GM18502 (cell line): ENCODE data around the gene RANBP17.

ENCODE experiments used
- ATAC-seq: cut with Tn5 transposase; IDR thresholded peaks from one replicate; pipeline ENCODE4 v1.9.1; 2021; ENCODE audit warnings: mild to moderate bottlenecking; ENCODE audit not compliant: unreplicated experiment, poor library complexity

The RANBP17 gene

DNA sequence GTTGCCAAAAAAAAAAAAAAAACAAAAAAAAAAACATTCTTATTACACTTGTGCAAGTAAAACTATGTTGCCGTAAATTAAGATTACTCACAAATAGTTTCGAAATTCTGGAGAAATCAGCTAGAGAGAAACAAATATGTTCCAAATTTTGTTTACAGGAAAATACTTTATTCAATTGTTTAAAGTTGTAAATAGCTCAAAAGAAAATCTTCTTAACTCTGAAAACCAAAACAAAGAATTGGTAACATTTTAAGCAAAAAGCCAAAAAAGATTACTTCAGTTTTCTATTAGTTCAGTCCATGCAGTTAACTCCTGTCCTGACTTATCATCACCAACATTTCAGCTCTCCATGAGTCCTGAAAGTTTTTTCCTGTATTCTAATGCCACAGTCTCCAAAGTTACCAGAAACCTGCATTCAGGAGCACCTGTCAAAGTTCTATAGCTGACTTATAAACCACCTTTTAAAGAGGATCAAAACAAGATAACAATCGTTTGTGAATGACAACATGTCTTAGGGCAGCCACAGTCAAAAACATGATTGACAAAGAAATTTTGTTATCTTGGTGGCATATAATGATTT, 194.1 kb downstream of the RANBP17 start:
- ATAC-seq, result no peak

DNA sequence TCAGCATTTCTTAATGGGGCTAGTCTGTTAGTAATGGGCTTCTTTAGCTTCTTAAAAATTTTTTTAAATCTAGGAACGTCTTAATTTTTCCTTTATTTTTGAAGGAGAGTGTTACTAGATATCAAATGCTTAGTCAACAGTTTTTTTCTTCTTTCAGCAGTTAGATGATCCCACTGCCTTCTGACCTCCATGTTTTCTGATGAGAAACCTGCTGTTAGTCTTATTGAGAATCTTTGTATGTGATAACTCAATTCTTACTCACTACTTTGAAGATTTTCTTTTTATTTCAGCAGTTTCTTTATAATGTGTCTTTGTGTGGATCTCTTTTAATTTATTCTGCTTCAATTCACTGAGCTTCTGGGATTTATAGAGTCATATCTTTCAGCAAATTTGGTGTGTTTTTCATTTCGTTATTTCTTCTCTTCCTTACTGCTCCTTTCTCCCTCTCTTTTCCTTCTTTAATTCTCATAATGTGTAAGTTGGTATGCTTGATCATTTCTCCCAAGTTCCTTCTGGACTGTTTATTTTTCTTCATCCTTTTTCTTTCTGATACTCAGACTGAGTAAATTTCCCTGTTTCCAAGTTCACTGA, 205.8 kb downstream of the RANBP17 start:
- no peak for ATAC-seq

DNA sequence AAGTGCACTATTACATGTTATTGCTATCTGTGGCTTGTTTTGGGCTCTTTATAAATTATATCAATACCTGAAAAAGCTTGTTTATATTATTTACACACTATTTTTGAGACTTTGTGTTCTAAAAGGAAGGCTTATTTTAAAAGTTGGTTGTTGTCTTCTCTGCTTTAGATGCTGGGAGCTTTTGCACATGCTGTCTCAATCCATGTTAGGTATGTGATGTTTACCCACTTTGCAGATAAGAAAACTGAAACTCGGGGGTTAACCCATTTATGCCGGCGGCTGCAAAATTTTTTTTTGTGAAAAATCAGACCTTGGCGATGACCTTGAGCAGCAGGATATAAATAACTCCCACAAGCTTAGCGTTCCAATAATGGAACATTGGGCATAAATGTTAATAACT, 212.9 kb downstream of the RANBP17 start:
- no peak for ATAC-seq

DNA sequence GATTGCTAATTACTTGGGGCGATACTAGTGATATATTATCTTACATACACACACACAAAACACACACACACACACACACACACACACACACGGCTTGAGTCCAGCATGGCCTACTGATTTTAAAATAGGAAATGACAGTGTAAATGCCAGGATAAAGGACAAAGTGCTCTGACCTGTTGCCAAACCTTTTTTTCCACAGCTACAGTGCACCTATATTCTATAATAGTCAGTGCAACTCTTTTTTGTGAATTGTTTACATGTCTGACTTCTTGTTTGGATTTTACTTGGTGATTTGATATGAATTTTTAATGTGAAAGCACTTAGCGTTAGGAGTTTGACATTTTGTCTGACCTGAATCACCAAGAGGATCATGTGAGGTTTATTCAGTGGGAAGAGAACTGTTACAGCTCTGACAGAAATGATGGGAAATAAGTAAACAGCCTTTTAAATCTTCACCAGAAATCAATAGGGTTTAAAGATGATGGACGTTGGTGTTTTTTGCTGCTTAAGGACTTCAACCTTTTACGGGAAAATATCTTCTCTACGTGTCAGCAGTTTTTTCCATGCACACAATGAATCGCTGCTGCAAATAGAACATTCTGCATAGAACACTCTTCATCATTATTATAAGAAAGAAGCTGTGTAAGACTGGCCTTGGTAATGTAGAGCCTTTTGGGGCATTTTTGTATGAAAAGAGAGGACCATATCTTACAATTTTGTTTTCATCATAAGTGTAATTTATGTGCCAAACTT, 218.5 kb downstream of the RANBP17 start:
- ATAC-seq, result no peak

DNA sequence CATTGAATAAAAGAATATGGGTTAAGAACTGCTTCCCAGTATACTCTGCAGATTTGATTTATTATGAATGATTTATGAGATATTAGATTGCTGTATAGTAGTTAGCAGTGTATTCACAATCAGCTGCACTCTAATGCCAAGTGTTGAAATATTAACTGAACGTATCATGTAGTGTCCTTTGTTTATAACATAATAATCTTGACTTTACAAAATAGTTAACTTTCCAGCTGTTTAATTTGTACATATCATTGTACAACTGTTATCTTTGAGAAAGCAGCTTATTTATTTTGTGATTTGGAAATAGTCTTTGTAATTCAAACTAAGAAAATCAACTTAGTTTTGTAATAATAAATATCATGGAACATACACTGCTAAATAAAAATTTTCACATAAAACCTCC, 219.5 kb downstream of the RANBP17 start:
- ATAC-seq, result no peak

DNA sequence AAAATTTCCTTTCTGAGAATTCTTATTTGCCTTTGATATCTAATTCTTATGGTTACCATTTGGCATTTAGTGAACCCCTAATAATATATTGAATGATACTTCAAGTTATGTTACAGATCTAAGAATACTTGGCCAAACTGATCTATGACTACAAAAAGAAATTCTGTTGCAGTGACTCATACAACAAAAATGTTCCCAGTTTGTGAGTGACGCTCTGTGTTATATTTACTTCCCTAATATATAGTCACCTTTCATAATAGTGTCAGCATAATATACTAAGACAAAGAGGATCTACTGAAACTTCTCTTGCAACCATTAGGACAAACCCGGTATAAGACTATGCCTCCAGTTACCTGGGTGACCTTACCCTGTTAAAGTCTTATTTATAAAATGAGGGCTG, 230.4 kb downstream of the RANBP17 start:
- ATAC-seq, result no peak

DNA sequence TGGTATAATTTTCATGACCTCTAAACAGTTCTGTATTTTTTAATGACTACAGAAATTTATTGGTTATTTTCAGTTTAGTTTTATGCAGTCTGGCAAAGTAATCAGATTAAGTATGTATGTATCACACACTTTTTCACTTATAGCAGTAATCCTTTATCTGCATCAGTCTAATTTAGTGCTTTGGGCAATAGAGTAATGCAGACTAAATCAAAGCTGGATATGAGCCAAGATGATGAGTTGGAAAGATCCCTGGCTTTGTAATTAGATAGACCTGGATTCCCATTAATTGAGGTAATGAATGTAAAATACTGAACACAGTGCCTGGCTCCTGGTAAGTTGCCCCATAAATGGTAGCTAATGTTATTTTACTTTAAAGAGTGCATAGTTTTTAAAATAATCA, 231.8 kb downstream of the RANBP17 start:
- no peak for ATAC-seq

DNA sequence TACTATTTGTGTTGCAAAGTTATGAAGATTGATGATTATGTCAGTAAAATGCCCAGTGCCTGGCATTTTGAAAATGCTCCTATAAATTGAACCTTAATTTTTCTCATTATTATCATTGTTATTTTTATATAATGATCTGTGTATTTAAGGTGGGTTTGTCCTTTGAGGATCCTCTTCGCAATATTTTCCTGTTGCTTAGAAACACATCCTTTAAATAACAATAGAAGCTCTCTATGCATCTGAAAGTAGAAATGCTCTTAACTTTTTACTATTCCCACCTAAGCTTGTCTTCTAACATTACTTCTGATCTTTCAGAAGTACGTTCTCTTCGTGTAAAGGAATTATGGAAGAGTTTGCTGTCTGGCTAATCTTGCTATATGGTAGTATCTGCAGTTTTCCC, 232.5 kb downstream of the RANBP17 start:
- no peak for ATAC-seq

DNA sequence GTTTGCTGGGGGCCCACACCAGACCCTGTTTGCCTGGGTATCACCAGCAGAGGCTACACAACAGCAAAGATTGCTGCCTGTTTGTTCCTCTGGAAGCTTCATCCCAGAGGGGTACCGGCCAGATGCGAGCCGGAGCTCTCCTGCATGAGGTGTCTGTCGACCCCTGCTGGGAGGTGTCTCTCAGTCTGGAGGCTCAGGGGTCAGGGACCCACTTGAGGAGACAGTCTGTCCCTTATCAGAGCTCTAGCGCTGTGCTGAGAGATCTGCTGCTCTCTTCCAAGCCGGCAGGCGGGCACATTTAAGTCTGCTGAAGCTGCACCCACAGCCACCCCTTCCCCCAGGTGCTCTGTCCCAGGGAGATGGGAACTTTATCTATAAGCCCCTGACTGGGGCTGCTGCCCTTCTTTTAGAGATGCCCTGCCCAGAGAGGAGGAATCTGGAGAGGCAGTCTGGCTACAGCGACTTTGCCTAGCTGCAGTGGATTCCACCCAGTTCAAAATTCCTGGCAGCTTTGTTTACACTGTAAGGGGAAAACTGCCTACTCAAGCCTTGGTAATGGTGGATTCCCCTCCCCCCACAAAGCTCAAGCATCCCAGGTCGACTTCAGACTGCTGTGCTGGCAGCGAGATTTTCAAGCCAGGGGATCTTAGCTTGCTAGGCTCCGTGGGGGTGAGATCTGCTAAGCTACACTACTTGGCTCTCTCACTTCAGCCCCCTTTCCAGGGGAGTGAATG, 241.2 kb downstream of the RANBP17 start:
- no peak for ATAC-seq

DNA sequence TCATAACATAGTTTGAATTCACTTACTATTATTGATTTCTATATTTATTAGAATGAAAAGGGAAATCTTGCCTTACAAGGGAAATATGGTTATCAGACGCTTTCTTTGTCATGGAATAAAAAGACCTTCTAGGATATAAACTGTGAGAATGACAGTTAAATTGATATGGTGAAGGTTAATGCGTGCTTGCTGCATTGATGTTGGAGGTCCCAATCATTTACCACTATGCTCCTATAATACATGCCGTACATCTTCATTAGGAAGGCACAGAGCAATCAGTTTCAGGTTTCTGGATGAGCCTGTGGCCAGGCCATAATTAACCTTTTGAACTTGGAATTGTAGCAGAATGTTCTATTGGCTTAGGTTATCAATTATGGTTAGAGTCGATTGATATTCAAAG, 245.9 kb downstream of the RANBP17 start:
- no peak for ATAC-seq

DNA sequence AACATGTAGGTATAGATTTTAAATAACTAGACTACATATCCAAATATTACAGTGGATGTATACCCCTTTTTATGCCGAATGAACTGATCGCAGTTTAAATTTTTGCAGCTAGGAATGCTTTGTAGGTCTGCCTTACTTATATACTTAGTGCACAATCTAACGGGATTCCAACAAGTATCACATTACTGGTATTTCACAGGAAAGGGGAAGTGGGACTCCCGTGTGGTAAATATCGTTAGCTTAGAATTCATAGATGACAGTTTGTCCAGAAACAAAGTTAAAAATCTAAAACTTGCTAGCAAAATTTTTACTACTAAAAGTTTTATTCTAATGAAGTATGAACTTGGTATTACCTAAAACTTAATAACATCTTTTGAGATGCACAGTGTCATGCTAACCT, 253.7 kb downstream of the RANBP17 start:
- ATAC-seq, result no peak

DNA sequence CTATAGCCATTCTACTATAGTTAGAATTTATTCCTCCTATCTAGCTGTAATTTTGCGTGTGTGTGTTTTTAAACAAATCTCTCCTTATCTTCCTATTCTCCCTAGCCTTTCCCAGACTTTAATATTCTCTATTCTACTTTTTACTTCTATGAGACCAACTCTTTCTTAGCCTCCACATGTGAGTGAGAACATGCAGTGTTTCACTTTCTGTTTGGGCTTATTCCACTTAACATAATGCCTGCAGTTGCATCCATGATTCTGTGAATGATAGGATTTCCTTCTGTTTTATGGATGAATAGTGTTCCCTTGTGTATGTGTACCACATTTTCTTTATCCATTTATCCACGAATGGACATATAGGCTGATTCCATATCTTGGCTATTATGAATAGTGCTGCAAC, 254.9 kb downstream of the RANBP17 start:
- ATAC-seq, result no peak

DNA sequence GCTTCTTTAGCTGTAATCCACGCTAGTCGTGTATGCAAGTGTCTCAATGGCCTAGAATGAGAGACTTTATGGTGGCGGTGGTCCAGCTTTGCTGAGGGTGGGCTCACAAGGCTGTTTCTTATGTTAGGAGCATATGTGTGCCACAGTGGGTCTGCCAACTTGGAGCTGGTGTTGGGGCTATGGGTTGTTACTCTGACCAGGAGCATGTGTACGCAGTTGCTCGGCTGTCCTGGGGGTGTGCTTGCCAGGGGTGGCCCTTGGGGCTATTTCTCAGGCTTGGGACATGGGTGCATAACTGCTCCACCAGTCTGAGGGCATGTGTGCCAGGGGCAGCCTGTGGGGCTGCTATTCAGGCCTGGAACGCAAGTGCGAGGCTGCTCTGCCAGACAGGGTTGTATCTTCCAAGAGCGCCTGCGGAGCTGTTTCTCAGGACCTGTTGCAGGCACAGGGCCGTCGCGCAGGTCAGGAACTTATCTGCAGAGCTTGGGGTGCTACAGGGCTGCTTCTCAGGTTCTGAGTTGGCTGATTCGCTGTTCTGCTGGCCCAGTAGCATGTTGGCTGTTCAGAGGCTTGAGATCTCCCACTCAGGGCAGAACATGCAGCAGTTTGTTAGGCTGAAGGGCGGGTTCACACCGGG, 259.3 kb downstream of the RANBP17 start:
- ATAC-seq, result no peak

DNA sequence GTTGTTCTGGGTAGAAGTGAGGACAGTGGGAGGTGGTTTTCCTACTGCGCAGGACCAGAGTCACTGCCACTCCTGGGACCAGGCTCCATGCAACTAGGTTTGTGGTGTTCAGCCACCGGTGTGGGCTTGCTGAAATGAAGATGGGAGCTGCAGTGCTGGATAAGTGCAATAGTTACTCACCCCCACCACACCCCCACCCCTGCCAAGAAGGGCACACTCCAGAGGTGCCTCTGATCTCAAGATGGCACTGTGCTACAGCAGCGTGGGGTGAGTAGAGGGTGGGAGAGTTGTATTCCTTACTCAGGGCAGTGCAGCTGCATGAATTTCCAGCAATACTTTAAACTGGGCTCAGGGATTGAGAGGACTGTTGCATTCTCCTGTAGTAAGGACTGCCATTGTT, 259.8 kb downstream of the RANBP17 start:
- ATAC-seq, result no peak

DNA sequence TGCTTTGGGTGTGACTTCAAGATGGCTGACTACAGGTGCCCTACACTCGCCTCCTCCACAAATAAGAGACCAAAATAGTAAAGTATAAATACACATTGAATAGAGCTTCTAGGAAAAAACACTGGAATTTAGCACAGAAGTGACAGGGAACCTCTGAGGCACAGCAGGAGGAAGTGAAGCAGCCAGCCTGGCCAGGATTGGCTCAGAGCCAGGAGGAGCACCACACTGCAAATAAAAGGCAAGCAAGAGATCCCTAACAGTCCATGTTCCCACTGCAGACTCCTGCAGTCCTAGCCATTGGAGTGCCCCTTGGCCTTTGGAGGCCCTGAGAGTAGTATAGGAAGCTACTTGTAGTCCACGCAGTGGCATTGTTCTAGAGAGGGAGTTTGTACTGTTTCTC, 260.6 kb downstream of the RANBP17 start:
- no peak for ATAC-seq

DNA sequence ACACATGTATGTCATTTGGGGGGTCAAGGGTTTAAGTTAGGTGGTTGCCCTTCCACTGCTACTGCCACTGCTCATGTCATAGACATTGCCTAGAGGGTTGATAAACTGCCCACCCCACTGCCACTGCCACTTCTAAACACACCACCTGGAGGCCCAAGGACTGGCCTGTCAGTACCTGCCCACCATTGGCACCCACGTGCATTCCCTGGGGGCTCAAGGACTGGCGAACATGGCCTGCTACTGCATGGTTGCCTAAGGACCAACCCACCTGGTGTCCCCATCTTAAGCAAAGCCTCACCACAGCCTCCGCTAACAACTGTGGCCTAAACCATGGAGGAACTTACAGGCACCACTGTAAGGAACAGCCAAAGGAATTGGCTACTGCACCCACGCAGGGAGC, 261.6 kb downstream of the RANBP17 start:
- ATAC-seq, result no peak

DNA sequence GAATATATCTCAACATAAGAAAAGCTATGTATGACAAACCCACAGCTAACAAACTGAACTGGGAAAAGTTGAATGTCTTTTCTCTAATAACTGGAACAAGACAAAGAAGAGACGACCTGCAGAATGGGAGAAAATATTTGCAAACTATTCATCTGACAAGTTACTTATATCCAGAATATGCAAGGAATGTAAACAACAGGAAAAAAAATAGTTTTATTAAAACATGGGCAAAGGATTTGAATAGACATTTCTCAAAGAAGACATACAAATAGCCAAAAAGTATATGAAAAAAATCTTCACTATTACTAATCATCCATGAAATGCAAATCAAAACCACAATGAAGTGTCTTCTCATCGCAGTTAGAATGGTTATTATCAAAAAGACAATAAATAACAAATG, 265.5 kb downstream of the RANBP17 start:
- ATAC-seq, result no peak

DNA sequence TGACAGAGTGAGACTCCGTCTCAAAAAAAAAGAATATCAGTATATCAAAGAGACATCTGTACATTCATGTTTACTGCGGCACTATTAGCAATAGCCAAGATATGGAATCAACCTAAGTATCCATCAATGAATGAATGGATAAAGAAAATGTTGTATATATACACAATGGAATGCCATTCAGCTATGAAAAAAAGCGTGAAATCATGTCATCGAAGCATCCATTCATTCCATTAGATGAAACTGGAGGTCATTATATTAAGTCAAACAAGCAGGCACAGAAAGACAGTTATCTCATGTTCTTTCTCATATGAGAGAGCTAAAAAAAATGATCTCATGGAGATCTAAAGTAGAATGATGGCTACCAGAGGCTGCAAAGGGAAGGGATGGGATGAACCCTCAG, 266.3 kb downstream of the RANBP17 start:
- no peak for ATAC-seq

DNA sequence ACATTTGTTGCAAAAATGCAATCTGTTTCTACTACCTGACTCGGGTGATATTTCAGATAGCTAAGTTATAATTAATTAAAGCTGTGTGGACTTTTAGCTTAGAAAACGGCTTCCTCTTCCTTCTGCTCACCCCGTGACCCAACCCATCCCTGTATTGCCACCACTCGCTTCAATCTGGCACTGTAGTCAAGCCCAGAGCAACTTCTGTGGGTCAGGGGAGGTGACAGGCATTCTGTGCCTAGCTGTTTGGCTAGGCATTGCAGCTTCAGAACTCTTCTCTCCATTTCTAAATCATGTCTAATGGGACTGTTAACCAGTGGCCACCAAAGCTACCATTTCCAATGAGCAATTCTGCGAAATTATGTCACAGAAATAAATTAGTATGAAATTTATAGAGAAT, 267.5 kb downstream of the RANBP17 start:
- ATAC-seq, result no peak

DNA sequence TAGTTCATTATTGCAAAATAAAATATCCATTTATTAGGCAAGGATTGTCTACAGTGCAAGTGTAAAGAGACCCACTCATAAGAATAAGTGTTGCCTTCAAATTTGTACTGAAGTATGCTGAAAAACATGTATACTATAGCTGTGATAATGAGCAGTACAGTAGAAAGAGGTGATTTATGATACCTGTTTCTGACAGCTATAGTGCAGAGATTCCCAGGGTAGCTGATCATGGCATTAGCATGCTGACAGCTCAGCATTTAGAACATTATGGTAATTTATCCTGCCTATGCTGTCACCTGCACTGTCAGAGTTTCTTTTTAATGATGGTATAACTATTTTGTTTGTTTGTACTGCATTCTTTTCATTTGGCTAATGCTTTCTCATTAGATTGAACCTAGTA, 269.7 kb downstream of the RANBP17 start:
- no peak for ATAC-seq
